Caco-2 (cell line): ENCODE results near the gene GPER1. TPM values are rescaled to one million over a fixed set of nuclear protein-coding genes. Genes with fewer than 3 reads are reported as not detected.

Experiments used
- BruUV-seq: library from RNA; stranded (reverse); fragments of 400-500 nt; replicated peaks from 2 replicates; lab custom pipeline; 2021; lab: Mats Ljungman, UMichigan
- CTCF ChIA-PET: fragments of 300-600 bp; sonication (Branson Sonifier 250); formaldehyde crosslinking; loops from one replicate; lab custom pipeline; 2022; ENCODE audit warnings: antibody characterized with exemption; lab: Charles Lee
- POLR2A ChIA-PET: fragments of 300-600 bp; sonication (Branson Sonifier 250); formaldehyde crosslinking; loops from one replicate; lab custom pipeline; 2022; ENCODE audit warnings: antibody characterized with exemption; lab: Charles Lee
- DNase-seq, 2 experiments: peaks; one replicate each; pipeline versions ENCODE4 v3.0.0 to v3.0.0-alpha.2; 2020 to 2022
- H3K27me3 ChIP-seq: replicated peaks from 2 replicates; pipeline ENCODE4 v1.6.0; 2011; ENCODE audit warnings: low read length; ENCODE audit not compliant: control insufficient read depth, insufficient read depth
- H3K36me3 ChIP-seq: 2 replicates; pipeline ENCODE4 v1.5.1; 2011; ENCODE audit warnings: low read length; ENCODE audit not compliant: control insufficient read depth, insufficient read depth
- H3K4me1 ChIP-seq: fragments of 250-450 bp; sonication (Bioruptor Pico); 2 replicates; pipeline ENCODE4 v1.5.1; 2020; ENCODE audit warnings: mild to moderate bottlenecking
- H3K4me3 ChIP-seq: 2 replicates; pipeline ENCODE4 v1.5.1; 2011; ENCODE audit warnings: low read depth, mild to moderate bottlenecking, control low read depth, low read length
- H3K9me3 ChIP-seq: fragments of 250-450 bp; sonication (Bioruptor Pico); 2 replicates; pipeline ENCODE4 v1.5.1; 2020; ENCODE audit warnings: mild to moderate bottlenecking, moderate library complexity
- H3K27ac Mint-ChIP-seq: one replicate; pipeline ENCODE4 v1.8.0; 2022; ENCODE audit warnings: mixed read lengths; ENCODE audit not compliant: unreplicated experiment
- H3K27me3 Mint-ChIP-seq: one replicate; pipeline ENCODE4 v1.8.0; 2022; ENCODE audit warnings: mixed read lengths; ENCODE audit not compliant: insufficient read depth, unreplicated experiment
- H3K36me3 Mint-ChIP-seq: one replicate; pipeline ENCODE4 v1.8.0; 2022; ENCODE audit warnings: mild to moderate bottlenecking, mixed read lengths; ENCODE audit not compliant: insufficient read depth, unreplicated experiment
- H3K4me1 Mint-ChIP-seq: one replicate; pipeline ENCODE4 v1.8.0; 2022; ENCODE audit warnings: low read depth, mixed read lengths; ENCODE audit not compliant: unreplicated experiment
- H3K4me3 Mint-ChIP-seq: one replicate; pipeline ENCODE4 v1.8.0; 2022; ENCODE audit warnings: mild to moderate bottlenecking, moderate library complexity, mixed read lengths; ENCODE audit not compliant: unreplicated experiment
- H3K9me3 Mint-ChIP-seq: one replicate; pipeline ENCODE4 v1.8.0; 2022; ENCODE audit warnings: mixed read lengths; ENCODE audit not compliant: unreplicated experiment
- intact Hi-C: fragments of 100-400 bp; cut with micrococcal nuclease; formaldehyde crosslinking; loops from one replicate; pipeline ENCODE4 v1.10.0; 2022; ENCODE audit not compliant: unreplicated experiment
- total RNA-seq: library from RNA; stranded (reverse); gene quantifications from 2 replicates; pipeline ENCODE4 v1.2.3, GENCODE V29; 2022
- TF ChIP-seq, protein P1 (sequence below), 2 experiments: fragments of 200-600 bp in 1 of 2; IDR thresholded peaks; 1 replicate in 1 of 2; 2 replicates in 1 of 2; pipeline versions ENCODE4 v1.5.1 to v1.8.0; 2011 to 2022; ENCODE audit warnings: antibody characterized with exemption in 1 of 2, control low read depth in 1 of 2, inconsistent platforms in 1 of 2, low read depth in 1 of 2, low read length in 1 of 2, mild to moderate bottlenecking in 1 of 2, moderate library complexity in 1 of 2; ENCODE audit not compliant: insufficient read depth in 1 of 2, severe bottlenecking in 1 of 2, unreplicated experiment in 1 of 2

The GPER1 gene
- total RNA-seq, 1 experiment from 2014 or later, result 0.25 TPM

DNA sequence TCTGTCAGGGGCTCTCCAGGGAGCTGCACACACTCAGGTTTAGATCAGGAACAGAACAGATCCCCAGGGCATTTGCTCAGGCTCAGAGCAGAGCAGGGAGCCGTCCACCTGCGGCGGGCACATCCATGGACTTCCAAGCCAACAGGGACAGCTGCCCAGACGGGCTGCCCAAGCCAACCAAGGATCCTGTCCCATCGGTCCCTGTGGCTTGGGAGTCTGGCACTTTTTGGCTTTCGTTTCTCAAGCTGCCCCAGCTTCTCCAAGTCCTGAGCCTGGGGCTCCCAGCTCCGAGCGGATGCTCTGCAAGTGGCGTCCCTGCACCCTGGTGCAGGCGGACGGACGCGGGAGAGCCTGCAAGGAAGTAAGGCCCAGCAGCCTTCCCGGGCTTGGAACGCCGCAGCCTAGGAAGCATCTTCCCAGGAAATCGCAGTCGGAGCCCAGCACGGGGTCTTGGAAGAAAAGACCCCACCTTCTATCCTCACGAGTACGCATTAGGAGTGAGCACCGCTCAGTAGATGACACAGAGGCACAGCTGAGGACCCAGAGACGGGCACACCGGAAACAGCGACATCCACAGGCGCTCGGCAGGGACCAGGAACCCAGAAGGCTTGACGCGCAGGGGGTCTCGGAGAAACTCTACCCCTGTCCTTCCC lies 37.5 kb upstream of the GPER1 start:
- BruUV-seq, result no TSS peak
- H3K36me3 Mint-ChIP-seq, result peaks cover 6% of the 10 kb centered on the region
- intact Hi-C loops, result no loop called here
- TF ChIP-seq, protein P1, sequence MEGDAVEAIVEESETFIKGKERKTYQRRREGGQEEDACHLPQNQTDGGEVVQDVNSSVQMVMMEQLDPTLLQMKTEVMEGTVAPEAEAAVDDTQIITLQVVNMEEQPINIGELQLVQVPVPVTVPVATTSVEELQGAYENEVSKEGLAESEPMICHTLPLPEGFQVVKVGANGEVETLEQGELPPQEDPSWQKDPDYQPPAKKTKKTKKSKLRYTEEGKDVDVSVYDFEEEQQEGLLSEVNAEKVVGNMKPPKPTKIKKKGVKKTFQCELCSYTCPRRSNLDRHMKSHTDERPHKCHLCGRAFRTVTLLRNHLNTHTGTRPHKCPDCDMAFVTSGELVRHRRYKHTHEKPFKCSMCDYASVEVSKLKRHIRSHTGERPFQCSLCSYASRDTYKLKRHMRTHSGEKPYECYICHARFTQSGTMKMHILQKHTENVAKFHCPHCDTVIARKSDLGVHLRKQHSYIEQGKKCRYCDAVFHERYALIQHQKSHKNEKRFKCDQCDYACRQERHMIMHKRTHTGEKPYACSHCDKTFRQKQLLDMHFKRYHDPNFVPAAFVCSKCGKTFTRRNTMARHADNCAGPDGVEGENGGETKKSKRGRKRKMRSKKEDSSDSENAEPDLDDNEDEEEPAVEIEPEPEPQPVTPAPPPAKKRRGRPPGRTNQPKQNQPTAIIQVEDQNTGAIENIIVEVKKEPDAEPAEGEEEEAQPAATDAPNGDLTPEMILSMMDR (IDR thresholded peaks at IDR 0.05; ENCODE audit: insufficient read depth in 1 of 2, low read depth in 1 of 2, low read length in 1 of 2, severe bottlenecking in 1 of 2, unreplicated experiment in 1 of 2), result no peak
- POLR2A ChIA-PET, result no interaction called here
- Histone ChIP-seq H3K27me3 (no peaks in the 10 kb centered on the region), H3K4me3 (no peak overlapping the region), H3K4me1 (peaks cover 13% of the 10 kb centered on the region), H3K36me3 (no peaks in the 10 kb centered on the region; the same call in 1 of the 2 replicates), H3K9me3 (no peaks in the 10 kb centered on the region)
- CTCF ChIA-PET, result no interaction called here
- peaks cover 12% of the 10 kb centered on the region for H3K4me1 Mint-ChIP-seq
- H3K9me3 Mint-ChIP-seq, result no peaks in the 10 kb centered on the region
- no peak overlapping the region for H3K27ac Mint-ChIP-seq
- no peak for DNase-seq
- H3K27me3 Mint-ChIP-seq, result no peaks in the 10 kb centered on the region
- no peak overlapping the region for H3K4me3 Mint-ChIP-seq

DNA sequence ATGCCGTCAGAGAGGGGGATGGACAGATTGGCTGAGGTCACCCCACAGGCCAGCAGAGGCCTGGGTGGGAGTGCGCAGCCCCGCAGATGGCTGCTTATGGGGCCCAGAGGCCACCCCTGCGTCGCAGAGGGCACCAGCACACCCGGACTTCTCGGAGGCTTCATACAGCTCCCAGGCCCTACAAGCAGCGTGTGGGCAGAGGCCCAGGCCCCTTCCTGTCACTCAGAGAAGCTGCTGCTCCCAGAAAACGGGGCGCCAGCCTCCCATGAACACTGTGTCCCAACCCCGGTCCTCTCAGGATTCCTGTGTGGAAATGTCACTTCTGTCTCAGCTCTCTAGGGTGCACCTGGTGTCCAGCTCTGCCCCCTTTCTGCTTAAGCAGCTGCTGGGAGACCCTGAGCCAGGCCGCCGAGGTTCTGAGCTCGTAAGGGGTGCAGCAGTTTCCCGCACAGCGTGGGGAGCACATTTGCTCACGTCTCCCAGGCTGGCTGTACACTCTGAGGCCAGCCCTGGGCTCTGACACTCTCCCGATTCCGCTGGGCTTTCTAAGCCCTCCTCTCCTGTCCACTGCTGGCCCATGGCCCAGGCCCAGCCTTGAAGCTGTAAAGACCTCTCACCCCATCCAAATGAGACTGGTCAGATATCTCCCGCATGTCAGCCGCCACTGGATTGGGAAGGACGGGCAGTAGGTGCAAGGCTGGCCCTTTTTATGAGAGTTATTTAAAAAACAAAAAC lies 36.8 kb upstream of the GPER1 start:
- intact Hi-C loops, result no loop called here
- no peak for DNase-seq
- no peaks in the 10 kb centered on the region for H3K9me3 Mint-ChIP-seq
- no peaks in the 10 kb centered on the region for H3K27me3 Mint-ChIP-seq
- peaks cover 6% of the 10 kb centered on the region for H3K36me3 Mint-ChIP-seq
- H3K36me3 ChIP-seq, result no peaks in the 10 kb centered on the region; the same call in 1 of the 2 replicates
- H3K27me3 ChIP-seq, result no peaks in the 10 kb centered on the region
- TF ChIP-seq, protein P1 (IDR thresholded peaks at IDR 0.05; ENCODE audit: insufficient read depth in 1 of 2, low read depth in 1 of 2, low read length in 1 of 2, severe bottlenecking in 1 of 2, unreplicated experiment in 1 of 2), result no peak
- ChIA-PET POLR2A (no interaction called here), CTCF (interaction anchor here (0.6 kb wide), 1 partner anchor 170 kb away, joined by 4 read pairs; no protein-coding TSS in a partner anchor)
- H3K4me3 Mint-ChIP-seq, result no peak overlapping the region
- no peak overlapping the region for H3K27ac Mint-ChIP-seq
- peaks cover 7% of the 10 kb centered on the region; the same call in 1 of the 2 replicates for H3K4me1 ChIP-seq
- BruUV-seq, result no TSS peak
- no peak overlapping the region for H3K4me3 ChIP-seq
- H3K4me1 Mint-ChIP-seq, result peaks cover 5% of the 10 kb centered on the region
- no peaks in the 10 kb centered on the region for H3K9me3 ChIP-seq

DNA sequence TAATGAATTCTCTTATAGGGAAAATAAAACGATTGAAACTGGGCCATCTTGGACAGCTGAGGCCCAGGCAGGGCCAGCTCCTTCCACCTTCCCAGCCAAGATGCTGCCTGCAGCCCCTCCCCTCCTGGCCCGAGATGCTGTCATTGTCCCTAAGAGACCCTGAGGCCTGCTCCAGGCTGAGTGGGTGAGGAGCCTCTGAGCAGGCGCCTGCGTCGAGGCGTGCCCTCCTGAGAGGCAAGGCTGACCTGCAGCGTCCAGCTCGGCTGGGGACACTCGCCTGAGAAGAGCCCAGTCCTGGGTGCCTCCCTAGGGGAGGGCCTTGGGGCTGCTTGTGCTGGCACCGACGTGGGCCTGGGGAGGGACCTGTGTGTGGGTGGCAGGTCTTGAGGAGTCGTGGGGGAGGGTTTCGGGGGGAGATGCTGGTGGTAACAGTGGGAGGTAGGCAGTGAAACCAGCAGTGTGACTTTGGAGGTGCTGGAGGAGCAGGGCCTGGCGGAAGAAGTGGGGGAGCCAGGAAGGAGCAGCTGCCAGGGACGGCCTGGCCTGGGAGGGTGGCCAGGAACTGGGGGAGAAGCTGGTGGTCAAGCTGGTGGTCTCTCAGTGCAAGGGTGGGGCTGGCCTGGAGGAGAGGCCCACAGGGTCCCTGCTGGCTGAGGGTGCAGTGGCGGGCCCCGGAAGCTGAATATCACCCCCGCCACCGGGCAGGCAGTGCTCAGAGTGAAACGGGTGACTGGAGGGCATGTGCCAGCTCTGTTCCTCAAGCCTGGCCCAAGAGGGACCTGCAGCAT lies 35.7 kb upstream of the GPER1 start:
- Histone ChIP-seq H3K4me1 (no peaks in the 10 kb centered on the region), H3K9me3 (no peaks in the 10 kb centered on the region), H3K36me3 (no peaks in the 10 kb centered on the region; the same call in 1 of the 2 replicates), H3K27me3 (no peaks in the 10 kb centered on the region), H3K4me3 (no peak overlapping the region)
- H3K4me1 Mint-ChIP-seq, result no peaks in the 10 kb centered on the region
- BruUV-seq, result no TSS peak
- no peak for DNase-seq
- intact Hi-C loops, result no loop called here
- H3K27ac Mint-ChIP-seq, result no peak overlapping the region
- CTCF ChIA-PET, result no interaction called here
- H3K9me3 Mint-ChIP-seq, result no peaks in the 10 kb centered on the region
- peaks cover 6% of the 10 kb centered on the region for H3K36me3 Mint-ChIP-seq
- H3K27me3 Mint-ChIP-seq, result no peaks in the 10 kb centered on the region
- TF ChIP-seq, protein P1 (IDR thresholded peaks at IDR 0.05; ENCODE audit: insufficient read depth in 1 of 2, low read depth in 1 of 2, low read length in 1 of 2, severe bottlenecking in 1 of 2, unreplicated experiment in 1 of 2), result no peak
- no peak overlapping the region for H3K4me3 Mint-ChIP-seq
- POLR2A ChIA-PET, result no interaction called here
